Mesenchymal stem cell (in vitro differentiated cells and primary cell): Measurements from ENCODE around the gene ACAA1.
A peak's percentile ranks its signal among the peaks of the same experiment; 100 is the strongest.

ENCODE experiments used
- DNase-seq: peaks from one replicate; pipeline ENCODE4 v3.0.0-alpha.2; 2013
- H2AFZ ChIP-seq: one replicate; pipeline ENCODE4 v1.6.1; 2013; ENCODE audit warnings: low read depth, mild to moderate bottlenecking, control low read depth, inconsistent platforms, low read length, moderate library complexity
- H2AK5ac ChIP-seq: 2 replicates; pipeline ENCODE4 v1.6.1; 2013; ENCODE audit warnings: low read length, moderate library complexity, mild to moderate bottlenecking, inconsistent platforms; ENCODE audit not compliant: severe bottlenecking
- H2BK120ac ChIP-seq: one replicate; pipeline ENCODE4 v1.6.1; 2013; ENCODE audit warnings: low read depth, mild to moderate bottlenecking, inconsistent platforms, low read length, moderate library complexity
- H2BK12ac ChIP-seq, 2 experiments: one replicate each; pipeline ENCODE4 v1.6.1; 2013; ENCODE audit warnings: inconsistent platforms in 2 of 2, low read length in 2 of 2, mild to moderate bottlenecking in 2 of 2, moderate library complexity in 2 of 2, control low read depth in 1 of 2
- H2BK15ac ChIP-seq: one replicate; pipeline ENCODE4 v1.6.1; 2013; ENCODE audit warnings: mild to moderate bottlenecking, low read depth, inconsistent platforms; ENCODE audit not compliant: poor library complexity, severe bottlenecking
- H2BK5ac ChIP-seq: 2 replicates; pipeline ENCODE4 v1.6.1; 2013; ENCODE audit warnings: low read depth, mild to moderate bottlenecking, low read length, control low read depth, inconsistent platforms; ENCODE audit not compliant: poor library complexity, severe bottlenecking
- H3K14ac ChIP-seq, 2 experiments: one replicate each; pipeline ENCODE4 v1.6.1; 2013; ENCODE audit warnings: inconsistent platforms in 2 of 2, low read length in 2 of 2, control low read depth in 1 of 2, mild to moderate bottlenecking in 1 of 2, moderate library complexity in 1 of 2
- H3K18ac ChIP-seq, 2 experiments: one replicate each; pipeline ENCODE4 v1.6.1; 2013; ENCODE audit warnings: inconsistent platforms in 2 of 2, low read length in 2 of 2, control low read depth in 1 of 2, low read depth in 1 of 2, mild to moderate bottlenecking in 1 of 2
- H3K23ac ChIP-seq, 2 experiments: one replicate each; pipeline ENCODE4 v1.6.1; 2013; ENCODE audit warnings: inconsistent platforms in 2 of 2, low read length in 2 of 2, mild to moderate bottlenecking in 2 of 2, moderate library complexity in 2 of 2, control low read depth in 1 of 2
- H3K27ac ChIP-seq: 2 replicates; pipeline ENCODE4 v1.5.1; 2013; ENCODE audit warnings: mild to moderate bottlenecking, moderate library complexity, low read length, control low read depth, inconsistent platforms; ENCODE audit not compliant: poor library complexity, severe bottlenecking
- H3K27me3 ChIP-seq, 2 experiments: 2 replicates each; pipeline versions ENCODE4 v1.6.1 to v1.7.0; 2013; ENCODE audit warnings: low read length in 2 of 2, mild to moderate bottlenecking in 2 of 2, moderate library complexity in 2 of 2, control low read depth in 1 of 2, inconsistent platforms in 1 of 2; ENCODE audit not compliant: control insufficient read depth in 1 of 2, insufficient read depth in 1 of 2
- H3K36me3 ChIP-seq, 2 experiments: 2 replicates each; pipeline versions ENCODE4 v1.6.1 to v1.7.0; 2013; ENCODE audit warnings: low read length in 2 of 2, control low read depth in 1 of 2, inconsistent platforms in 1 of 2, low read depth in 1 of 2, mild to moderate bottlenecking in 1 of 2; ENCODE audit not compliant: insufficient read depth in 2 of 2, control insufficient read depth in 1 of 2
- H3K4ac ChIP-seq, 2 experiments: one replicate each; pipeline ENCODE4 v1.6.1; 2013; ENCODE audit warnings: inconsistent platforms in 2 of 2, low read length in 2 of 2, mild to moderate bottlenecking in 2 of 2, moderate library complexity in 2 of 2, control low read depth in 1 of 2, low read depth in 1 of 2
- H3K4me1 ChIP-seq: 2 replicates; pipeline ENCODE4 v1.6.1; 2013; ENCODE audit warnings: low read depth, low read length, control low read depth; ENCODE audit not compliant: control insufficient read depth, insufficient read depth
- H3K4me2 ChIP-seq: 2 replicates; pipeline ENCODE4 v1.6.1; 2013; ENCODE audit warnings: low read length, mild to moderate bottlenecking, inconsistent platforms; ENCODE audit not compliant: poor library complexity, severe bottlenecking
- H3K4me3 ChIP-seq, 2 experiments: 2 replicates each; pipeline versions ENCODE4 v1.5.1 to v1.7.0; 2013; ENCODE audit warnings: low read length in 2 of 2, mild to moderate bottlenecking in 2 of 2, control low read depth in 1 of 2, low read depth in 1 of 2; ENCODE audit not compliant: insufficient read depth in 1 of 2
- H3K79me1 ChIP-seq: replicated peaks from 2 replicates; pipeline ENCODE4 v1.6.1; 2013; ENCODE audit warnings: mild to moderate bottlenecking, control low read depth, low read length, inconsistent platforms; ENCODE audit not compliant: poor library complexity, severe bottlenecking
- H3K9ac ChIP-seq: 2 replicates; pipeline ENCODE4 v1.7.0; 2013; ENCODE audit warnings: mild to moderate bottlenecking, low read length, moderate library complexity
- H3K9me3 ChIP-seq: 2 replicates; pipeline ENCODE4 v1.7.0; 2013; ENCODE audit warnings: mild to moderate bottlenecking, low read length; ENCODE audit not compliant: control insufficient read depth
- H4K8ac ChIP-seq: one replicate; pipeline ENCODE4 v1.6.1; 2013; ENCODE audit warnings: inconsistent platforms, mild to moderate bottlenecking, low read length, moderate library complexity
- H4K91ac ChIP-seq: one replicate; pipeline ENCODE4 v1.6.1; 2013; ENCODE audit warnings: mild to moderate bottlenecking, low read length, inconsistent platforms
- WGBS: methylation state at CpG from one replicate; pipeline ENCODE4 v1.1.7; 2013; ENCODE audit warnings: mixed read lengths; 5-methylcytosine and 5-hydroxymethylcytosine counted together

Gene ACAA1

GRCh38 chr3:38165722-38166387 lies 28.9 kb upstream of the ACAA1 start:
- Histone ChIP-seq H3K4me2 (peak overlapping the region; percentile 97), H3K9ac (peak overlapping the region; percentile 94), H3K9me3 (no peaks in the 10 kb centered on the region), H2AFZ (peak overlapping the region; percentile 93), H3K27me3 (no peaks in the 10 kb centered on the region), H3K27ac (peak overlapping the region; percentile 50), H2AK5ac (no peak overlapping the region), H2BK12ac (peak overlapping the region; percentile 57 to 87), H4K8ac (peak overlapping the region; percentile 93), H3K23ac (peak overlapping the region in 1 of 2 experiments; percentile 99), H2BK15ac (no peak overlapping the region), H3K4ac (peak overlapping the region; percentile 46 to 97), H3K18ac (peak overlapping the region; percentile 84 to 99), H2BK5ac (peak overlapping the region; percentile 66), H3K4me1 (peaks cover 8% of the 10 kb centered on the region), H3K79me1 (peaks cover 3% of the 10 kb centered on the region), H3K4me3 (peak overlapping the region; percentile 89 to 97), H2BK120ac (peak overlapping the region; percentile 58), H4K91ac (peak overlapping the region; percentile 41), H3K14ac (peak overlapping the region in 1 of 2 experiments; percentile 97), H3K36me3 (no peaks in the 10 kb centered on the region)
- WGBS, result under 1% methylated on average over 59 of the region's 62 CpGs
- DNase-seq, result peak; percentile 73

DNA sequence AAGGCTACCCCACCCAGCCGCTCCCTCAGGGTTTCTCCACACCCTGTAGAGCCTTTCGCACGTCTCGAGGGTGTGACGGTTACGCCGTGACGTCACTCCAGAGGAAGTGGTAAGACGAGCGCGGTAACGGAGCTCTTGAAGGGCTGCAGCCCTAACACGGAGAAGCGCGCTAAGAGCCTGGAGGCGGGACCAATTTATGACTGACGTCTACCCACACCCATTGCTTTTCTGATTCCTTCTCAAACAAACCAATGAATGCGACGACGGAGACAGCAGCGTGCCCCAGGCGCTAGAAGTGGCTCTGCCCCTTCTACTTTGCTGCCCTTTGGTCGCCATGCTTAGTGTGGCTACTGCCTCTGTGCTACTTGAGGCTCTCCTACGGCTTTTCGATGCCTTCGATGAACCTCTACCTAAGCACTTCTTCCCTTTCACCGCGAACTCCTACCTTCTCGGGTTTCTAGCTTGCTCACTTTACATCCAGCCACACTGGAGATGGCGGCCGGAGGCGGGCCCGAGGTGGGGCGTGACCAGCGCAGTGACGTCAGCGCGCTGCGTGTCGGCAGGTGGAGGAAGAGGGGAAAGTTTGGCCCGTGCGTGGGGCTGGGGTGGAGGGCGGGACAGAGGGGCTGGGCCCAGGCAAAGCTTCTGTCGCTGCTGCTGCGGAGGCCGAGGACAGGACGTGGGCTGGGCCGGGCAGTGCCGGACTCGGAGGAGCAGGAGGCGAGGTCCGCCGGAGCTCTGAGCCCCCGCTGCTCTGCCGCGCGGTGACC lies 28.2 kb upstream of the ACAA1 start, which contains the start of gene OXSR1:
Gene OXSR1 (plus strand): TSS at position 586 of the 770 bp plus-strand sequence. CDS start 340 bp downstream, outside the sequence.
- DNase-seq, result peak; percentile 100
- no peaks in the 10 kb centered on the region for H3K27me3 ChIP-seq
- peak within 1 kb of the TSS; percentile 89 to 97 for H3K4me3 ChIP-seq
- peak within 1 kb of the TSS in 1 of 2 experiments; percentile 97 for H3K14ac ChIP-seq
- peak within 1 kb of the TSS; percentile 21 for H2AK5ac ChIP-seq
- peak within 1 kb of the TSS in 1 of 2 experiments; percentile 99 for H3K23ac ChIP-seq
- under 1% methylated on average over 53 of the region's 57 CpGs for WGBS
- peak within 1 kb of the TSS; percentile 33 for H2BK15ac ChIP-seq
- peak within 1 kb of the TSS; percentile 97 for H3K4me2 ChIP-seq
- no peaks in the 10 kb centered on the region for H3K9me3 ChIP-seq
- peak within 1 kb of the TSS; percentile 99 for H3K18ac ChIP-seq
- H2BK12ac ChIP-seq, result peak within 1 kb of the TSS; percentile 57 to 87
- peak within 1 kb of the TSS; percentile 77 to 97 for H3K4ac ChIP-seq
- H3K4me1 ChIP-seq, result peaks cover 8% of the 10 kb centered on the region
- H3K79me1 ChIP-seq, result peaks cover 3% of the 10 kb centered on the region
- peak within 1 kb of the TSS; percentile 94 for H3K9ac ChIP-seq
- H3K36me3 ChIP-seq, result no peaks in the 10 kb centered on the region
- H2AFZ ChIP-seq, result peak within 1 kb of the TSS; percentile 93
- peak within 1 kb of the TSS; percentile 93 for H4K8ac ChIP-seq
- peak within 1 kb of the TSS; percentile 66 for H2BK5ac ChIP-seq
- H4K91ac ChIP-seq, result peak within 1 kb of the TSS; percentile 94
- H2BK120ac ChIP-seq, result peak within 1 kb of the TSS; percentile 97
- H3K27ac ChIP-seq, result peak within 1 kb of the TSS; percentile 93

GRCh38 chr3:38164643-38164951 lies 27.7 kb upstream of the ACAA1 start:
- H3K4ac ChIP-seq, result peak overlapping the region; percentile 3 to 63
- no peak overlapping the region for H2BK5ac ChIP-seq
- H3K18ac ChIP-seq, result peak overlapping the region; percentile 37 to 80
- H3K14ac ChIP-seq, result no peak overlapping the region
- 7% methylated on average over 17 of the region's 17 CpGs for WGBS
- no peak for DNase-seq
- peak overlapping the region; percentile 21 for H2AK5ac ChIP-seq
- H3K27me3 ChIP-seq, result no peaks in the 10 kb centered on the region
- H2BK120ac ChIP-seq, result no peak overlapping the region
- peaks cover 6% of the 10 kb centered on the region for H3K4me1 ChIP-seq
- H4K91ac ChIP-seq, result no peak overlapping the region
- H3K27ac ChIP-seq, result peak overlapping the region; percentile 44
- H3K9ac ChIP-seq, result peak overlapping the region; percentile 94
- peaks cover 3% of the 10 kb centered on the region for H3K79me1 ChIP-seq
- no peak overlapping the region for H3K23ac ChIP-seq
- H2BK12ac ChIP-seq, result peak overlapping the region in 1 of 2 experiments; percentile 49
- no peaks in the 10 kb centered on the region for H3K9me3 ChIP-seq
- no peaks in the 10 kb centered on the region for H3K36me3 ChIP-seq
- peak overlapping the region; percentile 87 for H4K8ac ChIP-seq
- H2AFZ ChIP-seq, result no peak overlapping the region
- H2BK15ac ChIP-seq, result no peak overlapping the region
- peak overlapping the region; percentile 69 to 89 for H3K4me3 ChIP-seq
- H3K4me2 ChIP-seq, result peak overlapping the region; percentile 84
